Measurements from ENCODE around the gene ITGAX. TPM values are rescaled to one million over a fixed set of nuclear protein-coding genes. Genes with fewer than 3 reads are reported as not detected.
"Not testable (repeated sequence)": the region's sequence is repeated elsewhere in the genome, so short reads cannot be mapped to it uniquely, and the experiment has no call there.

ITGAX gene
- total RNA-seq, 2 experiments from 2014 or later: 2.9 to 3.1 TPM

- POLR2A ChIA-PET: no interaction called here
- no peak overlapping the region for H3K4me3 Mint-ChIP-seq
- peaks cover 7% of the 10 kb centered on the region for H3K27me3 Mint-ChIP-seq
- no peaks in the 10 kb centered on the region for H3K36me3 Mint-ChIP-seq (ENCODE audit: low read depth)
- no peak overlapping the region for H3K27ac Mint-ChIP-seq
- CTCF ChIA-PET: interaction anchor here (0.6 to 1.3 kb wide), 4 partner anchors 8 to 230 kb away, joined by 3 to 4 read pairs (median 4); partner anchors contain the start of gene FUS
- no peak for DNase-seq
- H3K9me3 Mint-ChIP-seq: no peaks in the 10 kb centered on the region
- H3K4me1 Mint-ChIP-seq: peaks cover 8% of the 10 kb centered on the region
These were observed 55.1 kb downstream of the ITGAX start for GRCh38 chr16:31410082-31410481.

- no peak overlapping the region for H3K4me3 Mint-ChIP-seq
- H3K36me3 Mint-ChIP-seq (ENCODE audit: low read depth): no peaks in the 10 kb centered on the region
- no peak overlapping the region for H3K27ac Mint-ChIP-seq
- DNase-seq: no peak
- ChIA-PET POLR2A (no interaction called here), CTCF (interaction anchor here (1.3 kb wide), 1 partner anchor 9 kb away, joined by 4 read pairs; no protein-coding TSS in a partner anchor)
- H3K27me3 Mint-ChIP-seq: peaks cover 7% of the 10 kb centered on the region
- peaks cover 13% of the 10 kb centered on the region for H3K4me1 Mint-ChIP-seq
- H3K9me3 Mint-ChIP-seq: no peaks in the 10 kb centered on the region
These were observed 56.3 kb downstream of the ITGAX start for GRCh38 chr16:31411024-31411844.

- H3K27ac Mint-ChIP-seq: peak overlapping the region; percentile 34
- peaks cover 18% of the 10 kb centered on the region for H3K4me1 Mint-ChIP-seq
These were observed 57.8 kb downstream of the ITGAX start for GRCh38 chr16:31412750-31413149.

GRCh38 chr16:31413381-31413780, 58.4 kb downstream of the ITGAX start:
- ChIA-PET POLR2A (no interaction called here), CTCF (no interaction called here)
- H3K27me3 Mint-ChIP-seq: peaks cover 10% of the 10 kb centered on the region
- H3K36me3 Mint-ChIP-seq (ENCODE audit: low read depth): no peaks in the 10 kb centered on the region
- H3K4me1 Mint-ChIP-seq: peaks cover 21% of the 10 kb centered on the region
- H3K9me3 Mint-ChIP-seq: no peaks in the 10 kb centered on the region
- DNase-seq: no peak
- no peak overlapping the region for H3K4me3 Mint-ChIP-seq
- no peak overlapping the region for H3K27ac Mint-ChIP-seq

More at GRCh38 chr16:31412750-31413149, 57.8 kb downstream of the ITGAX start:
- no peak for DNase-seq
- H3K27me3 Mint-ChIP-seq: peaks cover 11% of the 10 kb centered on the region
- no peak overlapping the region for H3K4me3 Mint-ChIP-seq
- no peaks in the 10 kb centered on the region for H3K36me3 Mint-ChIP-seq (ENCODE audit: low read depth)
- H3K9me3 Mint-ChIP-seq: no peaks in the 10 kb centered on the region
- CTCF ChIA-PET: no interaction called here
- POLR2A ChIA-PET: no interaction called here

- H3K27me3 Mint-ChIP-seq: peaks cover 6% of the 10 kb centered on the region
- DNase-seq: no peak
- peaks cover 21% of the 10 kb centered on the region for H3K4me1 Mint-ChIP-seq
- H3K4me3 Mint-ChIP-seq: no peak overlapping the region
- POLR2A ChIA-PET: no interaction called here
- no peaks in the 10 kb centered on the region for H3K36me3 Mint-ChIP-seq (ENCODE audit: low read depth)
- H3K27ac Mint-ChIP-seq: no peak overlapping the region
- CTCF ChIA-PET: interaction anchor here (0.5 to 1.3 kb wide), 2 partner anchors 18 to 355 kb away, joined by 3 read pairs; no protein-coding TSS in a partner anchor
- H3K9me3 Mint-ChIP-seq: no peaks in the 10 kb centered on the region
These were observed 59.0 kb downstream of the ITGAX start for GRCh38 chr16:31413943-31414342.

GRCh38 chr16:31414706-31415105, 59.7 kb downstream of the ITGAX start:
- peaks cover 6% of the 10 kb centered on the region for H3K27me3 Mint-ChIP-seq
- no peak for DNase-seq
- ChIA-PET CTCF (interaction anchor here (1.1 to 1.8 kb wide), 3 partner anchors 17 to 32 kb away, joined by 3 to 4 read pairs (median 4); partner anchors contain the start of gene ITGAD), POLR2A (no interaction called here)
- no peaks in the 10 kb centered on the region for H3K9me3 Mint-ChIP-seq
- peaks cover 21% of the 10 kb centered on the region for H3K4me1 Mint-ChIP-seq
- no peak overlapping the region for H3K27ac Mint-ChIP-seq
- H3K4me3 Mint-ChIP-seq: no peak overlapping the region
- no peaks in the 10 kb centered on the region for H3K36me3 Mint-ChIP-seq (ENCODE audit: low read depth)

- Mint-ChIP-seq H3K27me3 (peaks cover 6% of the 10 kb centered on the region), H3K36me3 (ENCODE audit: low read depth) (peaks cover 2% of the 10 kb centered on the region), H3K4me3 (no peak overlapping the region), H3K27ac (peak overlapping the region; percentile 46), H3K9me3 (no peaks in the 10 kb centered on the region), H3K4me1 (peaks cover 34% of the 10 kb centered on the region)
- ChIA-PET CTCF (interaction anchor here (1.0 kb wide), 1 partner anchor 9 kb away, joined by 3 read pairs; no protein-coding TSS in a partner anchor), POLR2A (no interaction called here)
- DNase-seq: no peak
These were observed 61.4 kb downstream of the ITGAX start for GRCh38 chr16:31416371-31416770.

GRCh38 chr16:31417036-31417435, 62.1 kb downstream of the ITGAX start:
- DNase-seq; H3K9me3 Mint-ChIP-seq; H3K36me3 Mint-ChIP-seq (ENCODE audit: low read depth); H3K27me3 Mint-ChIP-seq; POLR2A ChIA-PET; H3K4me3 Mint-ChIP-seq; H3K27ac Mint-ChIP-seq: not testable (repeated sequence)
- CTCF ChIA-PET: interaction anchor here (1.0 kb wide), 1 partner anchor 9 kb away, joined by 3 read pairs; no protein-coding TSS in a partner anchor
- peaks cover 41% of the 10 kb centered on the region for H3K4me1 Mint-ChIP-seq

GRCh38 chr16:31417916-31418315, 62.9 kb downstream of the ITGAX start:
- H3K9me3 Mint-ChIP-seq: peaks cover 3% of the 10 kb centered on the region
- peak overlapping the region; percentile 1 for H3K27ac Mint-ChIP-seq
- H3K27me3 Mint-ChIP-seq: peaks cover 4% of the 10 kb centered on the region
- POLR2A ChIA-PET: no interaction called here
- no peak for DNase-seq
- CTCF ChIA-PET: no interaction called here
- no peak overlapping the region for H3K4me3 Mint-ChIP-seq
- peaks cover 3% of the 10 kb centered on the region for H3K36me3 Mint-ChIP-seq (ENCODE audit: low read depth)
- H3K4me1 Mint-ChIP-seq: peaks cover 48% of the 10 kb centered on the region

GRCh38 chr16:31420037-31420436, 65.1 kb downstream of the ITGAX start:
- Mint-ChIP-seq H3K27me3 (peaks cover 4% of the 10 kb centered on the region), H3K27ac (no peak overlapping the region), H3K4me1 (peaks cover 49% of the 10 kb centered on the region), H3K36me3 (ENCODE audit: low read depth) (peaks cover 3% of the 10 kb centered on the region), H3K9me3 (peaks cover 3% of the 10 kb centered on the region), H3K4me3 (no peak overlapping the region)
- peak; percentile 11 for DNase-seq
- CTCF ChIA-PET: interaction anchor here (1.1 to 2.2 kb wide), 4 partner anchors 10 to 35 kb away, joined by 3 to 6 read pairs (median 4); no protein-coding TSS in a partner anchor
- POLR2A ChIA-PET: interaction anchor here (0.6 to 0.7 kb wide), 2 partner anchors 33 to 672 kb away, joined by 3 to 4 read pairs; no protein-coding TSS in a partner anchor

GRCh38 chr16:31421587-31421986, 66.6 kb downstream of the ITGAX start:
- Mint-ChIP-seq H3K36me3 (ENCODE audit: low read depth) (peaks cover 3% of the 10 kb centered on the region), H3K4me1 (peaks cover 42% of the 10 kb centered on the region), H3K27me3 (peaks cover 2% of the 10 kb centered on the region), H3K27ac (peak overlapping the region; percentile 65), H3K9me3 (peaks cover 3% of the 10 kb centered on the region), H3K4me3 (no peak overlapping the region)
- ChIA-PET POLR2A (no interaction called here), CTCF (interaction anchor here (0.6 to 1.3 kb wide), 8 partner anchors 11 to 314 kb away, joined by 3 to 7 read pairs (median 4); no protein-coding TSS in a partner anchor)
- peak; percentile 60 for DNase-seq

- POLR2A ChIA-PET: no interaction called here
- Mint-ChIP-seq H3K4me1 (peaks cover 41% of the 10 kb centered on the region), H3K27me3 (no peaks in the 10 kb centered on the region)
These were observed 68.3 kb downstream of the ITGAX start for GRCh38 chr16:31423241-31423640.

GRCh38 chr16:31423801-31424200, 68.8 kb downstream of the ITGAX start:
- no peak overlapping the region for H3K4me3 Mint-ChIP-seq
- H3K4me1 Mint-ChIP-seq: peaks cover 41% of the 10 kb centered on the region
- H3K9me3 Mint-ChIP-seq: peaks cover 3% of the 10 kb centered on the region
- no peak for DNase-seq
- ChIA-PET CTCF (interaction anchor here (1.2 to 1.6 kb wide), 2 partner anchors 10 to 32 kb away, joined by 3 read pairs; no protein-coding TSS in a partner anchor), POLR2A (no interaction called here)
- H3K27ac Mint-ChIP-seq: no peak overlapping the region
- peaks cover 3% of the 10 kb centered on the region for H3K36me3 Mint-ChIP-seq (ENCODE audit: low read depth)
- H3K27me3 Mint-ChIP-seq: no peaks in the 10 kb centered on the region

More at GRCh38 chr16:31423241-31423640, 68.3 kb downstream of the ITGAX start:
- no peak overlapping the region for H3K27ac Mint-ChIP-seq
- peaks cover 3% of the 10 kb centered on the region for H3K9me3 Mint-ChIP-seq
- H3K36me3 Mint-ChIP-seq (ENCODE audit: low read depth): peaks cover 3% of the 10 kb centered on the region
- no peak overlapping the region for H3K4me3 Mint-ChIP-seq
- DNase-seq: no peak
- CTCF ChIA-PET: interaction anchor here (0.7 to 1.1 kb wide), 2 partner anchors 8 to 38 kb away, joined by 3 read pairs; no protein-coding TSS in a partner anchor
